Measurements from ENCODE around the gene RAB44. TPM values are rescaled to one million over a fixed set of nuclear protein-coding genes. Genes with fewer than 3 reads are reported as not detected.

RAB44 gene
- total and polyA plus RNA-seq, 2 of the 4 experiments (the other 2 are of a cell fraction) = 0.03 TPM; not detected in 1

- TF ChIP-seq SMC3 (IDR thresholded peaks at IDR 0.05; ENCODE audit: low read depth, low read length) = no peak
These were observed 57.2 kb downstream of the RAB44 start (continued) for GRCh38 chr6:36754582-36755434.

GRCh38 chr6:36755435-36756348 lies 58.1 kb downstream of the RAB44 start:
- Histone ChIP-seq H3K79me1 (ENCODE audit: low read depth in 1 of 2, low read length in 2 of 2) (no peaks in the 10 kb centered on the region), H3K56ac (ENCODE audit: extremely low read depth, insufficient read depth, low read length) (no peak overlapping the region), H2BK15ac (ENCODE audit: low read depth, low read length) (no peak overlapping the region), H3K9me3 (ENCODE audit: control insufficient read depth, insufficient read depth, low read length) (no peaks in the 10 kb centered on the region), H3K27me3 (ENCODE audit: control insufficient read depth, insufficient read depth, low read length) (peaks cover 5% of the 10 kb centered on the region), H3K27ac (ENCODE audit: insufficient read depth, low read length) (no peak overlapping the region), H3K18ac (ENCODE audit: low read depth, low read length) (no peak overlapping the region), H4K91ac (ENCODE audit: insufficient read depth, low read depth, low read length) (no peak overlapping the region), H2BK5ac (ENCODE audit: low read depth, low read length, poor library complexity, severe bottlenecking) (no peak overlapping the region), H3K4me3 (ENCODE audit: insufficient read depth, low read depth, low read length) (no peak overlapping the region), H2AK9ac (replicated peaks; ENCODE audit: low read depth, low read length, poor library complexity) (no peak overlapping the region), H3K9me1 (ENCODE audit: insufficient read depth, low read length) (0 out of 2 replicates have a peak, but pooled peaks cover 4% of the 10 kb centered on the region), H3K23ac (ENCODE audit: low read depth, low read length) (no peak overlapping the region), H3K4ac (ENCODE audit: low read depth, low read length) (no peak overlapping the region), H2AK5ac (ENCODE audit: low read depth, low read length) (no peak overlapping the region), H3K9ac (ENCODE audit: low read depth, low read length) (no peak overlapping the region), H2BK20ac (ENCODE audit: low read depth, low read length) (no peak overlapping the region), H4K20me1 (ENCODE audit: insufficient read depth, low read length) (no peaks in the 10 kb centered on the region), H4K8ac (ENCODE audit: low read depth in 2 of 2, low read length in 2 of 2) (no peak overlapping the region), H3K4me2 (ENCODE audit: low read depth, low read length) (no peak overlapping the region), H3K36me3 (ENCODE audit: control insufficient read depth, insufficient read depth, low read length) (no peaks in the 10 kb centered on the region), H3K4me1 (ENCODE audit: control insufficient read depth, insufficient read depth, low read length) (no peaks in the 10 kb centered on the region; the same call in 1 of the 2 replicates), H4K5ac (ENCODE audit: low read depth, low read length) (no peak overlapping the region), H2AFZ (replicated peaks; ENCODE audit: low read length, poor library complexity) (no peak overlapping the region), H3K14ac (replicated peaks; ENCODE audit: low read depth, low read length) (no peak overlapping the region), H2BK120ac (ENCODE audit: low read depth, low read length) (no peak overlapping the region)
- intact Hi-C loops (cut with micrococcal nuclease) = no loop called here
- POLR2A ChIA-PET (ENCODE audit: unreplicated experiment) = no interaction called here
- in situ Hi-C loops (cut with MboI; ENCODE audit: low sequenced_read_pairs) = loop anchor here (5.0 kb wide), 1 partner anchor 133 kb away; no protein-coding TSS in a partner anchor
- TF ChIP-seq POLR2A (IDR thresholded peaks at IDR 0.05; ENCODE audit: low read depth, low read length) (no peak), FOS (IDR thresholded peaks at IDR 0.05; ENCODE audit: low read depth, low read length) (0 out of 2 replicates have a peak, but pooled peaks have one; percentile 5), CEBPB (IDR thresholded peaks at IDR 0.05; ENCODE audit: low read depth, low read length) (no peak), MAZ (IDR thresholded peaks at IDR 0.05; ENCODE audit: borderline replicate concordance, low read depth, low read length) (no peak)
- WGBS, 2 experiments (ENCODE audit: extremely low coverage in 2 of 2, insufficient read length in 1 of 2) = 61% methylated on average over 10 of the region's 19 CpGs; no CpG with 5 or more reads in 1 of the 2 experiments
- DNase-seq = peak; percentile 72
- BruUV-seq (replicated peaks) = no TSS peak
- dilution Hi-C loops (cut with HindIII; ENCODE audit: low sequenced_read_pairs, unreplicated experiment) = no loop called here
- ATAC-seq (ENCODE audit: low read depth) = no peak
- CTCF ChIA-PET = no interaction called here

Measured in IMR-90 (cell line).